GM19372 (cell line): ENCODE results near the gene PPP4R2.
A peak's percentile ranks its signal among the peaks of the same experiment; 100 is the strongest.

ENCODE experiments used
- ATAC-seq: cut with Tn5 transposase; IDR thresholded peaks from one replicate; pipeline ENCODE4 v1.9.1; 2021; ENCODE audit warnings: mild to moderate bottlenecking, low read depth, moderate library complexity; ENCODE audit not compliant: unreplicated experiment

PPP4R2 gene, protein sequence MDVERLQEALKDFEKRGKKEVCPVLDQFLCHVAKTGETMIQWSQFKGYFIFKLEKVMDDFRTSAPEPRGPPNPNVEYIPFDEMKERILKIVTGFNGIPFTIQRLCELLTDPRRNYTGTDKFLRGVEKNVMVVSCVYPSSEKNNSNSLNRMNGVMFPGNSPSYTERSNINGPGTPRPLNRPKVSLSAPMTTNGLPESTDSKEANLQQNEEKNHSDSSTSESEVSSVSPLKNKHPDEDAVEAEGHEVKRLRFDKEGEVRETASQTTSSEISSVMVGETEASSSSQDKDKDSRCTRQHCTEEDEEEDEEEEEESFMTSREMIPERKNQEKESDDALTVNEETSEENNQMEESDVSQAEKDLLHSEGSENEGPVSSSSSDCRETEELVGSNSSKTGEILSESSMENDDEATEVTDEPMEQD

DNA sequence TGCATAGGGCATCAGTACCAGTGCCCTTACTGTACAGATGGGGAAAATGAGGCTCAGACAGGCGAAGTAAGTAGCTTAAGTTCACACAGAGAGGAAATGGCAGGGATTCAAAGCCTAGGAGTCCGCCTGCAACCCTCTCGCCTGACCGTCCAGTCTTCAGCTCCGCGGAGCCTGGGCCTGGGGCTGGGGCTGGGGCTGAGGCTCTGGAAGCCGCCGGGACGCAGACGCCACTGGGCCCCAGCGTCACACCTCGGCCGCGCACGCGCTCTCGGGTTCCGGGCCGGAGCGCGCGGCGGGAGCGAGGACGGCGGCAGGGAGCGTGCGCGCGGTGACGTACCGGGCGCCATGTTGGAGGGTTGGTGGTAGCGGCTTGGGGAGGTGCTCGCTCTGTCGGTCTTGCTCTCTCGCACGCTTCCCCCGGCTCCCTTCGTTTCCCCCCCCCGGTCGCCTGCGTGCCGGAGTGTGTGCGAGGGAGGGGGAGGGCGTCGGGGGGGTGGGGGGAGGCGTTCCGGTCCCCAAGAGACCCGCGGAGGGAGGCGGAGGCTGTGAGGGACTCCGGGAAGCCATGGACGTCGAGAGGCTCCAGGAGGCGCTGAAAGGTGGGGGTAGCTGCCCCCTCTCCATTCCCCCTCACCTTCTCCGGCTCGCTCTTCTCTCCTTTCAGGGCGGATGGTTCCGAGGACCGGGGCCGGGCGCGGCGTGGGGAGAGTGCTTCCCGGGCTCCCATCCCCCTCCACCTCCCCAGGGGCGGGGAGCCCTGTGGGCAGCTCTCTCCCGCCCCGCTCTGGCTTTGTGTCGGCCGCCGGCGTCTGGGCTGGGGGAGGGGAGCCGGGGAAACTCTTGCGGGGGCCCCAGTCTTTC, at the start of gene PPP4R2:
PPP4R2 (plus strand) TSS at position 339 of the 861 bp plus-strand sequence; CDS start at position 566, 227 bp downstream.
- peak; percentile 91 for ATAC-seq

DNA sequence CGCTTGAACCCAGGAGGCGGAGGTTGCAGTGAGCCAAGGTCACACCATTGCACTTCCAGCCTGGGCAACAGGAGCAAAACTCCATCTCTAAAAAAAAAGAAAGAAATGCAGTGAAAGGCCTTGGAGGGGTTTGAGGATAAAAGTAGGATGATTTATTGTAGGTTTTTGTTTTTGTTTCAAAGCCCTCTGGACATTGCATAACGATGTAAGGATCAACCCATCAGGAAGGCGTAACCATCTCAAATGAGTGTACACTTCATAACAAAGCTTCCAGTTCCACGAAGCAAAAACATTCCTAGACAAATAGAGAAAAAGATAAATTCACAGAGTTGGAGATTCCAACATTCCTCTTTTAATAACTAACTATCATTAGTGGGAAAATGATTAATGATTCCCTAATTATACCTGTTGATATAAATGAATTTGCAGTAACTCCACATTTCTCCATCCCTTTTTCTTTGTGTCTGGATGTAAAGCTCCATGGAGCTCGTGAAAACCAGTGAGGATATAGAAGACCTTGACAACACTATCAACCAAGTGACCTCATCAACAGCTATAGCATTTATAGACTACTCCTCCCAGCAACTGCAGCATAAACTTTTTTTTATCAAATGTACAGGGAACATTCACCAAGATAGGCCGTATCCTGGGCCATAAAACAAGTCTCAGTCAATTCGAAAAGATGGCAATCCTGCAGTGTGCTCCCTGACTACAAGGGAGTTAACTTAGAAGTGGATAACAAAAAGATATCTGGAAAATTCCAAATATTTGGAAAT, 48.7 kb upstream of the PPP4R2 start:
- no peak for ATAC-seq

DNA sequence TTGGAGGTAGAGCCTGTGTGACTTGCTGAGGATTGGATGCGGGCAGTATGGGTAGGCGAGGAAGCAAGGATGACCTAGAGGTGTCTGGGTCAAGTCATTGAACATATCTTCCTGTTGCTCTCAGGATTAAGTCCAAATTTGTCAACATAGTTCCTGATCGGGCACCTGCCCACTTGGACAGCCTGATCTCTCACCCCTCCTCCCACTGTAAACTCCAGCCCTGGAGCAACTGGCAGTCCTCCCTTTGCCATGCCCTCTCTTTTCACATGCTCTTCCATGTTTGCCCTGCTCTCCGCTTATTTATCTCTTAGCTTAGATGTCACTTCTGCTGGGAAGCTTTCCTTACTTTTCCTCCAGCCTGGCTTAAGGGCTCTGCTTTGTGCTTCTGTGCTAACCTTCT, 47.6 kb upstream of the PPP4R2 start:
- no peak for ATAC-seq

DNA sequence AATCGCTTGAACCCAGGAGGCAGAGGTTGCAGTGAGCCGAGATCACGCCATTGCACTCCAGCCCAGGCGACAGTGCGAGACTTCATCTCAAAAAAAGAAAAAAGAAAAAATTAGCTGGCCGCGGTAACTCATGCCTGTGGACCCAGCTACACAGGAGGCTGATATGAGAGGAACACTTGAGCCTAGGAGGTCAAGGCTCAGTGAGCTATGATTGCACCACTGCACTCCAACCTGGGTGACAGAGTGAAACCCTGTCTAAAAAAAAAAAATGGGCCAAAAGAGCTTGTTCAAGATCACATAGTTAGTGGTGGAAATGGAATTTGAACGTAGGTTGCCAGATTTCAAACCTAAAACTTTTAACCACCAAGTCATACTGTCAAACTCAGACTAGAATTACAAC, 46.2 kb upstream of the PPP4R2 start:
- ATAC-seq, result no peak

DNA sequence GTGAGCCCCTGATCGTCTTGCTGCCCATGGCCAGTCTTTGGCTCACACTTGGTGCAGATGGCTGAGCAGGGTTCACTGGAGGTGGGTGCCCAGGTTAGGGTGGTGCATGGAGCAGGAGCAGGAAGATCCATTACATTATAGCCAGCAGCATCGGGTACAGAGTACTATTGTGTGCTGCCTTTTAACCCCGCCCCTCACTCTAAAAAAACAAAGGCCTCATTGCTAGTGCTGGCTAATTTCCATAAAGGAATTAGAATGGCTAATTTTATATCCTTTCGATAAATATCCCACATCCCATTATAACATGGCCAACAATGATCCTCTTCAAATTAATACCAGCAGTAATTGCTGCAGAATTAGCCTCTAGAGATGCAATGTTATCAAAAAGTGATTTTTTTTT, 45.8 kb upstream of the PPP4R2 start:
- no peak for ATAC-seq

DNA sequence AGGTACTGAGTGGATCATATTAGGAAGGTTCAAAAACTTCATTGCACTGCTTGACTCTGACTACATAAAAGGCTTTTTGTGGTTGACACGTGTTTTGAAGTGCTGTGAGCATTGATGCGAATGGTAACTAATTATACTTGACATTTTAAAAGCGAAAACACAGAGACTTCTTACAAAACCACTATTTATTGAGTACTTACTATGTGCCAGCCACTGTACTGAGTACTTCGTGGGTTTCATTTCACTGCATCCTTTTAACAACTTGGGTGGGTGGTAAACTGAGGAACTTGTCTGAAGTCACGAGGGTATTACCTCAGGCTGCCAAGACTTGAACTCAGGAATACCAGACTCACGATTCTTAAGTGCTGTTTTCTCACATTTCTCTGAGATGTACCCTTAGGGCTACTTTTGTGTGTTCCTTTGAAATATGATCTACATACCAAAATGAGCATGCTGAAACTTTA, 45.3 kb upstream of the PPP4R2 start:
- peak; percentile 50 for ATAC-seq

DNA sequence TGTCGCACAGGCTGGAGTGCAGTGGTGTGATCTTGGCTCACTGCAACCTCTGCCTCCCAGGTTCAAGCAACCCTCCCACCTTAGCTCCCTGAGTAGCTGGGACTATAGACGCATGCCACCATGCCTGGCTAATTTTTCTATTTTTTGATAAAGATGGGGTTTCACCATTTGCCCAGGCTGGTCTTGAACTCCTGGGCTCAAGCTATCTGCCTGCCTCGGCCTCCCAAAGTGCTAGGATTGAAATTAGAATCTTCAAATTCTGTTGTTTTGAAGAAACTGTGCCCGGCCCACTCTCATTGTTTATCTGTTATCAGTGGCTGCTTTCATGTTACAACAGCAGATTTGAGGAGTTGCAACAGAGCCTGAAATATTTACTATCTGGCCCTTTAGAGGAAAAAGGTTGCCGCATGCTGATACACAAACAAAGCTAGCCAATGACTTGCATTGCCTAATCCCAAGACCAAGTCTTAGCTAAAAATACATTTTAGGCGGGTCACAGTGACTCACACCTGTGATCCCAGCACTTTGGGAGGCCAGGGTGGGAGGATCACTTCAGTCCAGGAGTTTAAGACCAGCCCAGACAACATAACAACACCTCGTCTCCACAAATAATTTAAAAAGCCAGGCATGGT, 43.2 kb upstream of the PPP4R2 start:
- no peak for ATAC-seq

DNA sequence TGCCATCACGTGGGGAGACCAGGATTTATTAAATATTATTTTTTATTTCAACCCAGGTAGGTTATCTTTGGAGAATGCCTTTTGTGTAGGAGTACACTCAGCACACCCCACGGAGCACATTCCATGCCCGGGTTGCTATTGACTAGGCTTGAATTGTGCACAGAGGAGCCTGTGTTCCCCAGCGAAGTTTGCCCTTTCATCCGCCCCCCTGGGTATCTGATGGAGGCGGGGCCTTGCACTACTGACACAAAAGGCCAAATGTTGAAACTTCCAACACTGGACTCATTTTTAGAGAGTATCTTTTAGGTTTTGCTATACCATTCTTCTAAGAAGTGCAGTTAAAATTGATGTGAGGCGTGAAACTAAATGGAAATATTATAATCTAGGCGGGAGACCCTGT, 39.3 kb upstream of the PPP4R2 start:
- ATAC-seq, result no peak

DNA sequence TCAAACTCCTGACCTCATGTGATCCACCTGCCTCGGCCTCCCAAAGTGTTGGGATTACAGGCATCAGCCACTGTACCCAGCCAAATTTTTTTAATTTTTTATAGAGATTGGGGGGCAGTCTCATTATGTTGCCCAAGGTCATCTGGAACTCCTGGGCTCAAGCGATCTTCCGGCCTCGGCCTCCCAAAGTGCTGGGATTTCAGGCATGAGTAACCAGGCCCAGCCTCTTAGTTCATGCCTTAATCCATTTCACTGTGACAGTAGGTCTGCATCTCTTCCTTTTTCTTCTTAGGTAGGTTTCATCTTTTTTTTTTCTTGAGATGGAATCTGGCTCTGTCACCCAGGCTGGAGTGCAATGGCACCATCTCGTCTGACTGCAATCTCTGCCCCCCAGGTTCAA, 37.3 kb upstream of the PPP4R2 start:
- no peak for ATAC-seq

DNA sequence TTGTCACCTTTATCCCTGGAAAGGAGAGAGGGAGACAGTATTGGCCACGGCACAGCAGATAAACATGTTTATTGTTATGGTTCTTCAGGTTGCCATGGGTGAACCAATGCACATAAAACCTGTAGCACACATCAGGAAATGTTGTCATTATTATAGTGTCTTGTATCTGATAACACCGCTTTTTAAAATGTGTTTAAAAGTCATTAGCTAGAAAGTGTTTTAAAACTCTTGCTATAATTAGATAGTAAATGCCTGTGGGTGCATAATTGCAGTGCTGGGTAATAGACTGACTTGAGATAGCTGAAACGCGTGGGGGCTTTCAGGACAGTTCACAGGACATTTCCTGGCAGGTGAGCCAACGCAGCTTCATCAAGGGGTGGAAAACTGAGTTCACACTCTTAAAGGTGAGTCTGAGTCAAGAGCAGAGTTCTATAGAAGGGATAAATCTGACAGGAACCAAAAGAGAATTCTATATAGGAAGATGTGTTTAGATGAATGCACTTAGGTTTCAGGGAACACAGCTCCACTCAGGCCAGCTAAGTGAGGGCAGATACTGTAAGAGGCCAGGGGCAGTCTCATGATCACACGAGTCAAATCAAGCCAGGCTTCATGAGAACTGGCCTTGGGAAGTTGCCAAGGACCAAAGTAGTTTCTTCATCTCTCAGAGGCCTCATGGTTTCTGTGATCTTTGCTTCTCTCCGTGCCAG, 35.6 kb upstream of the PPP4R2 start:
- no peak for ATAC-seq

DNA sequence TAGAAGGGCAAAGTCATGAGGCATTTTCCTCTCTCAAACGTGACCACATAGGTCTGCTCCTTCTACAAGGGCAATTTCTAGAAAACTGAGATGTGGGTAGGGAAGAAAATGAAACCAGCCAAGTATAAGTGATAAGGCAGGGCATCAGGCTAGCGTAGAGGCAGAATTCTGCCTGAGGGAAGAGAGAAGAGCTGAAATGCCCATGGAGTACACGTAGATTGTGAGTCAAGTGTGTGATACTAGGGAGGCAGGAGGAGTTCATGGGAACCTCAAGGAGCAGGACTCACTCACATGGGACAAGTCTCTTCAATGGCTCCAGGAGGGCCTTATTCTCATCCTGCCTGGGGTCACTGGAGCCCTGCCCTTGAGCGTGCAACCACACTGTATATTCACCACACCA, 34.9 kb upstream of the PPP4R2 start:
- no peak for ATAC-seq

DNA sequence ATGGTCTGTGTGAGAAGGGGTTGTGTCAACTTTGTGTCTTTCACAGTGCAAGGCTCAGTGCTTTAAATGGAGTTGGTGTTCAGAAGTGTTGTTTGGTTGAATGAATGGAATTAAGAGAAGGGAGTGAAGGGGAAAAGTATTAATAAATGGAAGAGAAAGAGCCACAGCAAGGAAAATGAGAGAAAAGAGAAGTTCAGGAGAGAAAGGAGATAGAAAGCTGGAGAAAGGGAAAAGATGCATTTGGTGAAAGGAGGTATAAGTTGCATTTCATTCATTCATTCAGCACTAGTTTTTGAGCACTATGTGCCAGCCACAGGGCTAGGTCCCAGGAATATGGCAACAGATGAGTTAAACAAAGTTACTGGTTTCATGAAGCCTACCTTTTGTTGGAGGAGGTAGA, 34.3 kb upstream of the PPP4R2 start:
- no peak for ATAC-seq

DNA sequence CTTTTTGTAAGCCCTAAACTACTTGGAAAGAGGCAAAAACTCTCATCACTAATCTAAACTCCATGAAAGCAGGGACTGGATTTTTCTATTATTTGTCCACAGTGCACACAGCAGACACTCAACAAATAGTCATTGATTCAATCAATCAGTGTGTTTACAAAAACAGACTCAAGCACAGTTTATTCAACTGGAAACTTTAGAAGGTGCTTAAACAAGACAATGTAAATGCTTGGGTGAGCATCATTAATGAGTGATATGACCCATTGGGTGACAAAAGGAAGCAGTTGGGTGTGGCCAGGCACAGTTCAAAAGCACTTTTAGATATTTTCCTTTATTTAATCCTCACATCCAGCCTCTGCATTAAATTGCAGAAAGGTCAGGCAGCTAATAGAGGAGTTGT, 32.0 kb upstream of the PPP4R2 start:
- ATAC-seq, result no peak

DNA sequence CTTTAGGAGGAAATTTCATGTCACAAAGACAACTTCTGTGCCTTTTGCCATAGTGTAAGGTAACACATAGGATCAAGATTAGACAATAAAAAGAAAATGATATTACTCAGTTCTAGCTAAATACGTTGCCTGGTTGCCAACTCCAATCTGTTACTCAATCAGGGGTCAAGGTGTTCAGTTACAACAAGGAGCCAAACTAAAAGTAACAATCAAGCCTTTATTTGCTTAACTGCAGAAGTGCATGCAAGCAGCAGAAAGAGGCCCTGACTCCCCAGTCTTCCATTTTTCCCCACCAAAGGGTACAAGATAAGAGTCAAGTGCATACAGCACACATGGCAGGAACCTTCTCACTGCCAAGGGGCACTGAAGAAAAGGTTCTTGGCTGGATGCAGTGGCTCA, 28.3 kb upstream of the PPP4R2 start:
- no peak for ATAC-seq

DNA sequence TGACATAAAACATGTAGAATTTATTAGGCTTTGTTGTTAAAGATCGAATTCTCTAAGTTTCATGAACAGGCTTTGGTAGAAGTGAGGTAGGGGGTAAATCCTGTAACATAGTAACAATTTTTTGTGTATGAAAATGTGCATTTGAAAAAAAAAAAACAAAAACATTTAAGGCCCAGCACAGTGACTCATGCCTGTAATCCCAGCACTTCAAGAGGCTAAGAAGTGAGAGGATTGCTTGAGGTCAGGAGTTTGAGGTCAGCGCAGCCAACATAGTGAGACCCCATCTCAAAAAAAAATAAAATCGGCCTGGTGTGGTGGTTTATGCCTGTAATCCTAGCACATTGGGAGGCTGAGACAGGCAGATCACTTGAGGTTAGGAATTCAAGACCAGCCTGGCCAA, 26.8 kb upstream of the PPP4R2 start:
- no peak for ATAC-seq

DNA sequence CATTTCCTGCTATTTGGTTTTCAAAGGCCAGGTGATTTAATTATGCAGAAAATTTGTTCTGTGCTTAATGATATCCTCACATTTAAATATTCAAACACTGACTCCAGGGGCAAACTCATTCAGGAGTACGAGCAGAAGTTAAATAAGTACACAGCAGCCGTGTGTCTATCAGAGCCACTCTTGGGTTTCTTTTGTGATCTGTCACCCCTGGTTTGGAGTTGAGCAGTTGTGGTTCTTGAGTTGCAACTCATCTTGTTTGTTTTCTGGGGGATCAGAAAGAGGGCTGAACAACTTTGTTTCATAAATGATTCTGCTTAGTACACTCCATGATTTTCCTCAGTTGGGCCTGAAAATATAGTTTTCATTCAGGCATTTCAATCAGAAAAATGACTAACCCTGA, 25.7 kb upstream of the PPP4R2 start:
- ATAC-seq, result no peak

DNA sequence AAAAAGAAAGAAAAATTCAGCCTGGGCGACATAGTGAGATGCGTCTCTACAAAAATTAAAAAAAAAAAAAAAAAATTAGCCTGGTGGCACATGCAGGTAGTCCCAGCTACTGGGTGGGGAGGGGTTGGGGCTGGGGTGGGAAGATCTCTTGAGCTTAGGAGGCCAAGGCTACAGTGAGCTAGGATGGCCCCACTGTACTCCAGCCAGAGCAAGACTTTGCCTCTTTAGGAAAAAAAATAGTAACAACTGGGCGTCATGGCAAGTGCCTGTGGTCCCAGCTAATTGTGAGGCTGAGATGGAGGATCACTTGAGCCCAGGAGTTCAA, 23.9 kb upstream of the PPP4R2 start:
- no peak for ATAC-seq

DNA sequence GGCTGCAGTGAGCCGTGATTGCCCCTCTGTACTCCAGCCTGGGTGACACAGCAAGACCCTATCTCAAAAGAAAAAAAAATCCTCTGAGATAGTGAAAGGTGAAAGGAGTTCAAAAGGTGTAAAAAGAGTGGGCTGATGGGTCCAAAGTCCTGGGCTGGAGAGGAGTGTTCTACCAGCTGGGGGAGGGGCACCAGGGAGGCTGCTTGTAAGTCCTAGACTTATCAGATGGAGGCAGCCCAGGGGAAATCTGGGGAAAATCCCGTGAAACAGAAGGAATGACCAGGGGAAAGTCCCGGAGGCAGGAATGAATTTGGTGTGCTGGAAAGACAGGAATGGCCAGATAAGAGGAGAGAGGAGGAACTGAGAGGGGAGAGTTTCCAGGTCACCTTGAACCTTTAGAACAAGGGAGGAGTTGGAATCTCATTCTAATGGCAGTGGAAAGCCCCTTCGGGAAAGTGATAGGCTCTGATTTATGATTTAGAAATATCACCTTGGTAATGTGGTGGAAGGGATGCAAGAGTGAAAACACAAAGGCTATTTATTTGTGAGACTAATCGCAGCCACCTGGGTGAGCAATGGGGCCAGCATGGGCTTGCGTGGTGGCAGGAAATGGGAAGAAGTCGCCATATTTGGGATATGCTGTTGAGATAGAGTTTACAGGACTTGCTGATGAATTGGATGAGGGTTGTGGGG, 23.4 kb upstream of the PPP4R2 start:
- no peak for ATAC-seq

DNA sequence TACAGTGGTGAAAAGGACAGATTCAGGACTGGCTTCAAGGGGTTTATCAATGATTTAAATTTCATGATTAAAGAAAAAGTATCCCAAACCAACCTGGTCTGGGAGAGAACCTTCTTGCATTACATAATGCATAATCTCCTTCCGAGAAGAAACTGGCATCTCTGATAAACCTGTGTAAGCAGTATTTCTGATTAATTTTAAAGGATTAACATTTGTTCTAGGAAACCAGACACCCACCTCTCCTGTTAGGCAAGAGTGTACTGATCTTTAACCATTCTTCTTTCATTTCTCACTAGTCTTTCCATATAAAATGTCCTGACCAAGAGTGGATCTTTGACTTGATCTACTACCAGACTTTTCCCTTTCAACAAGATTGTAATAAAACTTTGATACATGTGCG, 22.8 kb upstream of the PPP4R2 start:
- no peak for ATAC-seq
